GM12878 (cell line): ENCODE data around the gene ID4. TPM values are rescaled to one million over a fixed set of nuclear protein-coding genes. Genes with fewer than 3 reads are reported as not detected.

Experiments used
- ATAC-seq: fragments of 200-7000 bp; cut with Tn5 transposase; 3 replicates; pipeline ENCODE4 v1.9.1; 2020; ENCODE audit warnings: mild to moderate bottlenecking, moderate library complexity
- BruUV-seq: library from RNA; stranded (reverse); fragments of 400-500 nt; replicated peaks from 2 replicates; lab custom pipeline; 2021; lab: Mats Ljungman, UMichigan
- CTCF ChIA-PET: fragments of 300-600 bp; sonication (Branson Sonifier 250); formaldehyde crosslinking; extraction: SDS; loops from one replicate; lab custom pipeline; 2021; ENCODE audit warnings: inconsistent platforms; lab: Yijun Ruan, JAX
- POLR2A ChIA-PET: fragments of 350-600 bp; formaldehyde crosslinking; extraction: SDS; loops from one replicate; lab custom pipeline; 2021; ENCODE audit warnings: inconsistent platforms; lab: Charles Lee
- RAD21 ChIA-PET: fragments of 300-600 bp; sonication (Branson Sonifier 250); formaldehyde crosslinking; loops from one replicate; lab custom pipeline; 2023; ENCODE audit warnings: antibody characterized with exemption; ENCODE audit not compliant: unreplicated experiment; lab: Charles Lee
- SMC1A ChIA-PET: fragments of 300-600 bp; sonication (Branson Sonifier 250); formaldehyde crosslinking; loops from one replicate; lab custom pipeline; 2023; ENCODE audit not compliant: unreplicated experiment, uncharacterized antibody; lab: Charles Lee
- DNase-seq: peaks from one replicate; pipeline ENCODE4 v3.0.0-alpha.2; 2011; ENCODE audit warnings: low read depth, low spot score
- FAIRE-seq: peaks from 3 replicates; lab custom pipeline; 2011; peaks lifted over from hg19 to GRCh38; lab: Jason Lieb, UNC
- H2AFZ ChIP-seq: 2 replicates; pipeline ENCODE4 v1.6.0; 2011; ENCODE audit warnings: low read depth, low read length, control low read depth; ENCODE audit not compliant: control insufficient read depth
- H3K27ac ChIP-seq: 2 replicates; pipeline ENCODE4 v1.5.1; 2011; ENCODE audit warnings: control low read depth; ENCODE audit not compliant: control insufficient read depth, insufficient read depth
- H3K27me3 ChIP-seq, 2 experiments: replicated peaks in 1 of 2; 2 replicates each; pipeline versions ENCODE4 v1.6.0 to v1.6.1; 2011; ENCODE audit warnings: low read length in 1 of 2; ENCODE audit not compliant: control insufficient read depth in 2 of 2, insufficient read depth in 2 of 2
- H3K36me3 ChIP-seq, 2 experiments: 2 replicates each; pipeline ENCODE4 v1.5.1; 2011; ENCODE audit warnings: low read length in 1 of 2; ENCODE audit not compliant: control insufficient read depth in 2 of 2, insufficient read depth in 2 of 2
- H3K4me1 ChIP-seq: 2 replicates; pipeline ENCODE4 v1.6.1; 2011; ENCODE audit warnings: mild to moderate bottlenecking, low read length, moderate library complexity, mixed read lengths; ENCODE audit not compliant: control insufficient read depth, insufficient read depth
- H3K4me2 ChIP-seq: 2 replicates; pipeline ENCODE4 v1.6.0; 2011; ENCODE audit warnings: control low read depth; ENCODE audit not compliant: control insufficient read depth, insufficient read depth
- H3K4me3 ChIP-seq: fragments of 200-600 bp; sonication (generic); 2 replicates; pipeline ENCODE4 v1.5.1; 2016
- H3K79me2 ChIP-seq: 2 replicates; pipeline ENCODE4 v1.6.0; 2011; ENCODE audit warnings: low read length; ENCODE audit not compliant: control insufficient read depth, insufficient read depth
- H3K9ac ChIP-seq: 2 replicates; pipeline ENCODE4 v1.8.0; 2011; ENCODE audit warnings: low read length, control low read depth, mixed read lengths; ENCODE audit not compliant: control insufficient read depth, insufficient read depth
- H3K9me3 ChIP-seq: replicated peaks from 3 replicates; pipeline ENCODE4 v1.5.1; 2011; ENCODE audit warnings: mild to moderate bottlenecking, low read length; ENCODE audit not compliant: control insufficient read depth, insufficient read depth
- H4K20me1 ChIP-seq: 2 replicates; pipeline ENCODE4 v1.6.0; 2011; ENCODE audit not compliant: control insufficient read depth, insufficient read depth
- ASH2L ChIP-seq: fragments of 300-600, 200-600 bp; sonication (generic); IDR thresholded peaks from 2 replicates; pipeline ENCODE4 v1.6.1; 2017; ENCODE audit warnings: low read depth, mild to moderate bottlenecking, borderline replicate concordance
- CHD1 ChIP-seq: IDR thresholded peaks from 2 replicates; pipeline ENCODE4 v1.6.1; 2012; ENCODE audit warnings: low read depth, low read length, improper control_type of control experiment
- IKZF2 ChIP-seq, 2 experiments: fragments of 450-650 bp; IDR thresholded peaks; 2 replicates each; pipeline ENCODE4 v1.6.1; 2017; ENCODE audit warnings: mild to moderate bottlenecking in 2 of 2, moderate library complexity in 2 of 2
- KAT2A ChIP-seq: conservative IDR thresholded peaks from 2 replicates; pipeline ENCODE4 v1.6.1; 2011; ENCODE audit warnings: low read depth, low read length; ENCODE audit not compliant: control insufficient read depth
- MTA2 ChIP-seq: fragments of 450-650 bp; IDR thresholded peaks from 2 replicates; pipeline ENCODE4 v1.6.1; 2016; ENCODE audit warnings: low read depth, mild to moderate bottlenecking, moderate library complexity
- MYC ChIP-seq: IDR thresholded peaks from 2 replicates; pipeline ENCODE4 v1.6.1; 2011; ENCODE audit warnings: mild to moderate bottlenecking, low read length, moderate library complexity, inconsistent platforms; ENCODE audit not compliant: insufficient read depth, insufficient replicate concordance, insufficient read length, severe bottlenecking
- PML ChIP-seq: IDR thresholded peaks from 2 replicates; pipeline ENCODE4 v1.6.1; 2012; ENCODE audit warnings: low read length, inconsistent platforms
- SIN3A ChIP-seq: IDR thresholded peaks from 2 replicates; pipeline ENCODE4 v1.6.1; 2012; ENCODE audit warnings: low read depth, low read length, improper control_type of control experiment
- SMARCA5 ChIP-seq: fragments of 450-650 bp; IDR thresholded peaks from 2 replicates; pipeline ENCODE4 v1.6.1; 2017; ENCODE audit warnings: mild to moderate bottlenecking
- TCF7 ChIP-seq: IDR thresholded peaks from 2 replicates; pipeline ENCODE4 v1.6.1; 2014; ENCODE audit warnings: antibody characterized with exemption, borderline replicate concordance
- ZNF274 ChIP-seq: IDR thresholded peaks from one replicate; pipeline ENCODE4 v1.8.0; 2011; ENCODE audit not compliant: insufficient read length, insufficient read depth
- WGBS: methylation state at CpG from one replicate; pipeline ENCODE4 v1.1.6; 2016; ENCODE audit warnings: low lambda C conversion rate; ENCODE audit not compliant: insufficient replicate concordance, insufficient coverage; ENCODE audit errors: missing lambda C conversion rate; 5-methylcytosine and 5-hydroxymethylcytosine counted together
- in situ Hi-C: fragments of 300-500 bp; cut with MboI; formaldehyde crosslinking; loops from 9 replicates; pipeline ENCODE4 v1.14.3; 2018; ENCODE audit warnings: mixed read lengths
- intact Hi-C: fragments of 100-400 bp; cut with micrococcal nuclease; formaldehyde crosslinking; loops from one replicate; pipeline ENCODE4 v1.14.2; 2022; ENCODE audit not compliant: unreplicated experiment
- polyA plus RNA-seq, 11 experiments: library from polyadenylated mRNA; depleted of rRNA in 4 of 11; unstranded in 6 of 11; stranded (reverse) in 5 of 11; fragments of >200 nt; fragmentation: Nextera tagmentation in 4 of 11; fragmentation: Illumina TruSeq in 1 of 11; extraction: Ambion mirVana in 4 of 11; extraction: Trizol in 1 of 11; gene quantifications; 1 replicate in 1 of 11; 2 replicates in 10 of 11; pipeline versions ENCODE4 v1.2.1 to v1.2.3, GENCODE V29; 2011 to 2016; ENCODE audit warnings: inconsistent platforms in 2 of 11, missing spikeins in 2 of 11, low read depth in 1 of 11
- total RNA-seq, 4 experiments: library from RNA; depleted of rRNA in 3 of 4; stranded (reverse); fragments of >200 nt in 3 of 4; fragmentation: Illumina TruSeq in 1 of 4; extraction: Trizol in 1 of 4; gene quantifications; 2 replicates each; pipeline versions ENCODE4 v1.2.1 to v1.2.3, GENCODE V29; 2013 to 2021
- TF ChIP-seq, protein P1 (sequence below): fragments of 450-650 bp; formaldehyde crosslinking; IDR thresholded peaks from 2 replicates; pipeline ENCODE4 v1.5.0; 2022; ENCODE audit warnings: mild to moderate bottlenecking, missing genetic modification characterization
- TF ChIP-seq, protein P2 (sequence below): fragments of 150-350 bp; IDR thresholded peaks from 2 replicates; pipeline ENCODE4 v1.6.1; 2014; ENCODE audit warnings: mild to moderate bottlenecking, low read depth, low read length
- TF ChIP-seq, protein P3 (sequence below): IDR thresholded peaks from 2 replicates; pipeline ENCODE4 v1.6.1; 2011; ENCODE audit warnings: low read depth, low read length, improper control_type of control experiment, borderline replicate concordance
- TF ChIP-seq, protein P4 (sequence below): fragments of 450-650 bp; IDR thresholded peaks from 2 replicates; pipeline ENCODE4 v1.6.1; 2017; ENCODE audit warnings: mild to moderate bottlenecking, moderate library complexity

The ID4 gene
- total and polyA plus RNA-seq, 10 of the 15 experiments (the other 5 are each of a cell fraction or from before 2014, with no cell fraction given) = 0.09 TPM; not detected in 9

DNA sequence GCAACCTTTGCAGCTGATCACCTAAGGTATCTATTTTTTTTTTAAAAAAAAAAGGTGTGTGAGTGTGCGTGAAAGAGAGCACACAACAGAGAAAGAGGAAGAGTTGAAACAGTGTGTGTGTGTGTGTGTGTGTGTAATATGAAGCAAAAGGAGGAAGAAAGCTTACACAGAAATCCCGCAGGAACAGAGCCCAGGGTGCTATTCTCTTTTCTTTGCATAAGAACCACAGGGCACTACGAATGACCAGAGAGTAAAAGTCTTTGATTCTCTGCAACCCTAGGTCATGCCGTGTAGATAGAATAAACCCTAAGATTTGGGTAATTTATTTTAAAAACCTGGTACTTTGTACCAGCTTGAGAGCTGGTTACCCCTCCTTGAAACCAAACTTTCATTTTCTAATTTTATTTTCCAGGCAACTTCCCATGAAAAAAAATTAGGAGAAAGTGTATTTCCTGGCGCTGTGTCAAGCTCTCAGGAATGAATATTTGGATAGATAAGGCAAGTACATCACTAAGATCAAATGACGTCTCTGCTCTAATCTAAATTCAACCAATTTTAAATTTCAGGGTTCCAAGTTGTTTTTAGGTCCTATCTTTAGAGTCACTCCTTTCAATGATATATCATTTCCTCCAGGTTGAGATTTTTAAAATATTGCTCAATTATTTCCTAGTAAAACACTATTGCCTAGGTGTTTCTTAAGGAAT, 47.9 kb upstream of the ID4 start:
- 4% methylated on average over 6 of the region's 6 CpGs for WGBS
- Histone ChIP-seq H3K4me3 (no peak overlapping the region), H3K27me3 (no peaks in the 10 kb centered on the region), H4K20me1 (no peaks in the 10 kb centered on the region), H2AFZ (no peak overlapping the region), H3K36me3 (no peaks in the 10 kb centered on the region), H3K9me3 (no peaks in the 10 kb centered on the region), H3K9ac (no peak overlapping the region), H3K4me1 (no peaks in the 10 kb centered on the region), H3K27ac (no peak overlapping the region), H3K79me2 (no peaks in the 10 kb centered on the region), H3K4me2 (no peak overlapping the region)
- intact Hi-C loops (no loop called here), in situ Hi-C loops (no loop called here)
- ChIA-PET CTCF (no interaction called here), RAD21 (no interaction called here), POLR2A (no interaction called here), SMC1A (no interaction called here)
- BruUV-seq = no TSS peak
- DNase-seq = no peak
- FAIRE-seq = no peak
- ATAC-seq = no peak
- TF ChIP-seq MTA2 (no peak), TCF7 (no peak), IKZF2 (IDR thresholded peaks at IDR 0.05) (no peak), PML (no peak), CHD1 (no peak), SIN3A (no peak), KAT2A (no peak), MYC (no peak), SMARCA5 (no peak), ASH2L (no peak), ZNF274 (no peak)
- TF ChIP-seq, protein P1, sequence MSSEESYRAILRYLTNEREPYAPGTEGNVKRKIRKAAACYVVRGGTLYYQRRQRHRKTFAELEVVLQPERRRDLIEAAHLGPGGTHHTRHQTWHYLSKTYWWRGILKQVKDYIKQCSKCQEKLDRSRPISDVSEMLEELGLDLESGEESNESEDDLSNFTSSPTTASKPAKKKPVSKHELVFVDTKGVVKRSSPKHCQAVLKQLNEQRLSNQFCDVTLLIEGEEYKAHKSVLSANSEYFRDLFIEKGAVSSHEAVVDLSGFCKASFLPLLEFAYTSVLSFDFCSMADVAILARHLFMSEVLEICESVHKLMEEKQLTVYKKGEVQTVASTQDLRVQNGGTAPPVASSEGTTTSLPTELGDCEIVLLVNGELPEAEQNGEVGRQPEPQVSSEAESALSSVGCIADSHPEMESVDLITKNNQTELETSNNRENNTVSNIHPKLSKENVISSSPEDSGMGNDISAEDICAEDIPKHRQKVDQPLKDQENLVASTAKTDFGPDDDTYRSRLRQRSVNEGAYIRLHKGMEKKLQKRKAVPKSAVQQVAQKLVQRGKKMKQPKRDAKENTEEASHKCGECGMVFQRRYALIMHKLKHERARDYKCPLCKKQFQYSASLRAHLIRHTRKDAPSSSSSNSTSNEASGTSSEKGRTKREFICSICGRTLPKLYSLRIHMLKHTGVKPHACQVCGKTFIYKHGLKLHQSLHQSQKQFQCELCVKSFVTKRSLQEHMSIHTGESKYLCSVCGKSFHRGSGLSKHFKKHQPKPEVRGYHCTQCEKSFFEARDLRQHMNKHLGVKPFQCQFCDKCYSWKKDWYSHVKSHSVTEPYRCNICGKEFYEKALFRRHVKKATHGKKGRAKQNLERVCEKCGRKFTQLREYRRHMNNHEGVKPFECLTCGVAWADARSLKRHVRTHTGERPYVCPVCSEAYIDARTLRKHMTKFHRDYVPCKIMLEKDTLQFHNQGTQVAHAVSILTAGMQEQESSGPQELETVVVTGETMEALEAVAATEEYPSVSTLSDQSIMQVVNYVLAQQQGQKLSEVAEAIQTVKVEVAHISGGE = no peak
- TF ChIP-seq, protein P2, sequence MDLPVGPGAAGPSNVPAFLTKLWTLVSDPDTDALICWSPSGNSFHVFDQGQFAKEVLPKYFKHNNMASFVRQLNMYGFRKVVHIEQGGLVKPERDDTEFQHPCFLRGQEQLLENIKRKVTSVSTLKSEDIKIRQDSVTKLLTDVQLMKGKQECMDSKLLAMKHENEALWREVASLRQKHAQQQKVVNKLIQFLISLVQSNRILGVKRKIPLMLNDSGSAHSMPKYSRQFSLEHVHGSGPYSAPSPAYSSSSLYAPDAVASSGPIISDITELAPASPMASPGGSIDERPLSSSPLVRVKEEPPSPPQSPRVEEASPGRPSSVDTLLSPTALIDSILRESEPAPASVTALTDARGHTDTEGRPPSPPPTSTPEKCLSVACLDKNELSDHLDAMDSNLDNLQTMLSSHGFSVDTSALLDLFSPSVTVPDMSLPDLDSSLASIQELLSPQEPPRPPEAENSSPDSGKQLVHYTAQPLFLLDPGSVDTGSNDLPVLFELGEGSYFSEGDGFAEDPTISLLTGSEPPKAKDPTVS = no peak
- TF ChIP-seq, protein P3, sequence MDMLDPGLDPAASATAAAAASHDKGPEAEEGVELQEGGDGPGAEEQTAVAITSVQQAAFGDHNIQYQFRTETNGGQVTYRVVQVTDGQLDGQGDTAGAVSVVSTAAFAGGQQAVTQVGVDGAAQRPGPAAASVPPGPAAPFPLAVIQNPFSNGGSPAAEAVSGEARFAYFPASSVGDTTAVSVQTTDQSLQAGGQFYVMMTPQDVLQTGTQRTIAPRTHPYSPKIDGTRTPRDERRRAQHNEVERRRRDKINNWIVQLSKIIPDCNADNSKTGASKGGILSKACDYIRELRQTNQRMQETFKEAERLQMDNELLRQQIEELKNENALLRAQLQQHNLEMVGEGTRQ = no peak
- TF ChIP-seq, protein P4, sequence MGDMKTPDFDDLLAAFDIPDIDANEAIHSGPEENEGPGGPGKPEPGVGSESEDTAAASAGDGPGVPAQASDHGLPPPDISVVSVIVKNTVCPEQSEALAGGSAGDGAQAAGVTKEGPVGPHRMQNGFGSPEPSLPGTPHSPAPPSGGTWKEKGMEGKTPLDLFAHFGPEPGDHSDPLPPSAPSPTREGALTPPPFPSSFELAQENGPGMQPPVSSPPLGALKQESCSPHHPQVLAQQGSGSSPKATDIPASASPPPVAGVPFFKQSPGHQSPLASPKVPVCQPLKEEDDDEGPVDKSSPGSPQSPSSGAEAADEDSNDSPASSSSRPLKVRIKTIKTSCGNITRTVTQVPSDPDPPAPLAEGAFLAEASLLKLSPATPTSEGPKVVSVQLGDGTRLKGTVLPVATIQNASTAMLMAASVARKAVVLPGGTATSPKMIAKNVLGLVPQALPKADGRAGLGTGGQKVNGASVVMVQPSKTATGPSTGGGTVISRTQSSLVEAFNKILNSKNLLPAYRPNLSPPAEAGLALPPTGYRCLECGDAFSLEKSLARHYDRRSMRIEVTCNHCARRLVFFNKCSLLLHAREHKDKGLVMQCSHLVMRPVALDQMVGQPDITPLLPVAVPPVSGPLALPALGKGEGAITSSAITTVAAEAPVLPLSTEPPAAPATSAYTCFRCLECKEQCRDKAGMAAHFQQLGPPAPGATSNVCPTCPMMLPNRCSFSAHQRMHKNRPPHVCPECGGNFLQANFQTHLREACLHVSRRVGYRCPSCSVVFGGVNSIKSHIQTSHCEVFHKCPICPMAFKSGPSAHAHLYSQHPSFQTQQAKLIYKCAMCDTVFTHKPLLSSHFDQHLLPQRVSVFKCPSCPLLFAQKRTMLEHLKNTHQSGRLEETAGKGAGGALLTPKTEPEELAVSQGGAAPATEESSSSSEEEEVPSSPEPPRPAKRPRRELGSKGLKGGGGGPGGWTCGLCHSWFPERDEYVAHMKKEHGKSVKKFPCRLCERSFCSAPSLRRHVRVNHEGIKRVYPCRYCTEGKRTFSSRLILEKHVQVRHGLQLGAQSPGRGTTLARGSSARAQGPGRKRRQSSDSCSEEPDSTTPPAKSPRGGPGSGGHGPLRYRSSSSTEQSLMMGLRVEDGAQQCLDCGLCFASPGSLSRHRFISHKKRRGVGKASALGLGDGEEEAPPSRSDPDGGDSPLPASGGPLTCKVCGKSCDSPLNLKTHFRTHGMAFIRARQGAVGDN = no peak
